ENCODE data around the gene DELE1. TPM values are rescaled to one million over a fixed set of nuclear protein-coding genes. Genes with fewer than 3 reads are reported as not detected.

DELE1 gene
- total RNA-seq, 1 experiment from 2014 or later, result 81.5 TPM

DNA sequence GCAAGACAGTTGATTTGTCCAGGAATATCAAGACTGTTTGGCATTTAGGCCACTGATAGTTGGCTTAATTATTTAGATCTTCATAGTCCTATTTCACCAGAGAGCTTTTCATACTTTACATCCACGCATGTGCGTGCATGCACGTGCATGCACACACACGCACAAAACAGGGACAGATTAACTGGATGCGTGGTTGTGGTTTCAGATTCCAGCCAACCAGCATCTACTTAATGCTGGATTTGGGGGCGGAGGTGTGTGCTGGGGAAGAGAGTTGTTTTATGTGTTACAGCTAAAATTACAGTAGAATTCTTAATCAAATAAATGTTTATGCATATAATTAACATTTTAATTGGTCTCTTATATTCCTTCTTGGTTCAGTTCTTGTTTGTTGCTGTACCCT lies 52.5 kb downstream of the DELE1 start:
- H3K36me3 Mint-ChIP-seq, result peaks cover 54% of the 10 kb centered on the region
- no peaks in the 10 kb centered on the region for H3K27me3 Mint-ChIP-seq (ENCODE audit: low read depth)
- DNase-seq (ENCODE audit: low spot score), result no peak
- TF ChIP-seq USF2 (CRISPR knock-in tag; IDR thresholded peaks at IDR 0.05) (no peak), JUN (CRISPR knock-in tag; IDR thresholded peaks at IDR 0.05) (no peak), ZNF281 (CRISPR knock-in tag; IDR thresholded peaks at IDR 0.05) (no peak), HMGXB4 (CRISPR knock-in tag; IDR thresholded peaks at IDR 0.05) (no peak)
- TF ChIP-seq, protein P1, sequence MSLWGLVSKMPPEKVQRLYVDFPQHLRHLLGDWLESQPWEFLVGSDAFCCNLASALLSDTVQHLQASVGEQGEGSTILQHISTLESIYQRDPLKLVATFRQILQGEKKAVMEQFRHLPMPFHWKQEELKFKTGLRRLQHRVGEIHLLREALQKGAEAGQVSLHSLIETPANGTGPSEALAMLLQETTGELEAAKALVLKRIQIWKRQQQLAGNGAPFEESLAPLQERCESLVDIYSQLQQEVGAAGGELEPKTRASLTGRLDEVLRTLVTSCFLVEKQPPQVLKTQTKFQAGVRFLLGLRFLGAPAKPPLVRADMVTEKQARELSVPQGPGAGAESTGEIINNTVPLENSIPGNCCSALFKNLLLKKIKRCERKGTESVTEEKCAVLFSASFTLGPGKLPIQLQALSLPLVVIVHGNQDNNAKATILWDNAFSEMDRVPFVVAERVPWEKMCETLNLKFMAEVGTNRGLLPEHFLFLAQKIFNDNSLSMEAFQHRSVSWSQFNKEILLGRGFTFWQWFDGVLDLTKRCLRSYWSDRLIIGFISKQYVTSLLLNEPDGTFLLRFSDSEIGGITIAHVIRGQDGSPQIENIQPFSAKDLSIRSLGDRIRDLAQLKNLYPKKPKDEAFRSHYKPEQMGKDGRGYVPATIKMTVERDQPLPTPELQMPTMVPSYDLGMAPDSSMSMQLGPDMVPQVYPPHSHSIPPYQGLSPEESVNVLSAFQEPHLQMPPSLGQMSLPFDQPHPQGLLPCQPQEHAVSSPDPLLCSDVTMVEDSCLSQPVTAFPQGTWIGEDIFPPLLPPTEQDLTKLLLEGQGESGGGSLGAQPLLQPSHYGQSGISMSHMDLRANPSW (CRISPR knock-in tag; conservative IDR thresholded peaks at IDR 0.05; ENCODE audit: low read depth), result no peak
- TF ChIP-seq, protein P2, sequence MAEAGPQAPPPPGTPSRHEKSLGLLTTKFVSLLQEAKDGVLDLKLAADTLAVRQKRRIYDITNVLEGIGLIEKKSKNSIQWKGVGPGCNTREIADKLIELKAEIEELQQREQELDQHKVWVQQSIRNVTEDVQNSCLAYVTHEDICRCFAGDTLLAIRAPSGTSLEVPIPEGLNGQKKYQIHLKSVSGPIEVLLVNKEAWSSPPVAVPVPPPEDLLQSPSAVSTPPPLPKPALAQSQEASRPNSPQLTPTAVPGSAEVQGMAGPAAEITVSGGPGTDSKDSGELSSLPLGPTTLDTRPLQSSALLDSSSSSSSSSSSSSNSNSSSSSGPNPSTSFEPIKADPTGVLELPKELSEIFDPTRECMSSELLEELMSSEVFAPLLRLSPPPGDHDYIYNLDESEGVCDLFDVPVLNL (CRISPR knock-in tag; IDR thresholded peaks at IDR 0.05; ENCODE audit: borderline replicate concordance, low read depth), result no peak
- CTCF ChIA-PET, result interaction anchor here (0.6 to 2.1 kb wide), 5 partner anchors 15 to 679 kb away, joined by 3 to 13 read pairs (median 4); no protein-coding TSS in a partner anchor
- H3K27ac Mint-ChIP-seq, result no peak overlapping the region
- no peaks in the 10 kb centered on the region; the same call in 1 of the 2 replicates for H3K4me1 Mint-ChIP-seq
- no peaks in the 10 kb centered on the region for H3K9me3 Mint-ChIP-seq
- H3K4me3 Mint-ChIP-seq, result no peak overlapping the region
- POLR2A ChIA-PET, result no interaction called here
- no peak for ATAC-seq

DNA sequence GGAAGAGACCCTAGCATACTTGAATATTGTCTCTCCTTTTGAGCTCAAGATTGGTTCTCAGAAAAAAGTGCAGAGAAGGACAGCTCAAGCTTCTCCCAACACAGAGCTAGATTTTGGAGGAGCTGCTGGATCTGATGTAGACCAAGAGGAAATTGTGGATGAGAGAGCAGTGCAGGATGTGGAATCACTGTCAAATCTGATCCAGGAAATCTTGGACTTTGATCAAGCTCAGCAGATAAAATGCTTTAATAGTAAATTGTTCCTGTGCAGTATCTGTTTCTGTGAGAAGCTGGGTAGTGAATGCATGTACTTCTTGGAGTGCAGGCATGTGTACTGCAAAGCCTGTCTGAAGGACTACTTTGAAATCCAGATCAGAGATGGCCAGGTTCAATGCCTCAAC lies 54.7 kb downstream of the DELE1 start:
- DNase-seq (ENCODE audit: low spot score) (no peak), ATAC-seq (no peak)
- no peaks in the 10 kb centered on the region for H3K27me3 Mint-ChIP-seq (ENCODE audit: low read depth)
- no peaks in the 10 kb centered on the region for H3K9me3 Mint-ChIP-seq
- CTCF ChIA-PET, result interaction anchor here (2.3 kb wide), 1 partner anchor 9 kb away, joined by 7 read pairs; the partner anchor contains the start of gene RNF14
- POLR2A ChIA-PET, result interaction anchor here (1.1 kb wide), 1 partner anchor 9 kb away, joined by 5 read pairs; the partner anchor contains the start of gene RNF14
- no peak for TF ChIP-seq ELF4 (CRISPR knock-in tag; IDR thresholded peaks at IDR 0.05; ENCODE audit: low read depth)
- no peak for TF ChIP-seq RORB (CRISPR knock-in tag; IDR thresholded peaks at IDR 0.05)
- TF ChIP-seq, protein P3, sequence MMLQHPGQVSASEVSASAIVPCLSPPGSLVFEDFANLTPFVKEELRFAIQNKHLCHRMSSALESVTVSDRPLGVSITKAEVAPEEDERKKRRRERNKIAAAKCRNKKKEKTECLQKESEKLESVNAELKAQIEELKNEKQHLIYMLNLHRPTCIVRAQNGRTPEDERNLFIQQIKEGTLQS (CRISPR knock-in tag; conservative IDR thresholded peaks at IDR 0.05), result no peak
- TF ChIP-seq ATF1 (CRISPR knock-in tag; IDR thresholded peaks at IDR 0.05), result no peak
- no peak for TF ChIP-seq ZNF232 (CRISPR knock-in tag; IDR thresholded peaks at IDR 0.05)
- TF ChIP-seq CREB1 (CRISPR knock-in tag; IDR thresholded peaks at IDR 0.05), result no peak
- TF ChIP-seq, protein P4, sequence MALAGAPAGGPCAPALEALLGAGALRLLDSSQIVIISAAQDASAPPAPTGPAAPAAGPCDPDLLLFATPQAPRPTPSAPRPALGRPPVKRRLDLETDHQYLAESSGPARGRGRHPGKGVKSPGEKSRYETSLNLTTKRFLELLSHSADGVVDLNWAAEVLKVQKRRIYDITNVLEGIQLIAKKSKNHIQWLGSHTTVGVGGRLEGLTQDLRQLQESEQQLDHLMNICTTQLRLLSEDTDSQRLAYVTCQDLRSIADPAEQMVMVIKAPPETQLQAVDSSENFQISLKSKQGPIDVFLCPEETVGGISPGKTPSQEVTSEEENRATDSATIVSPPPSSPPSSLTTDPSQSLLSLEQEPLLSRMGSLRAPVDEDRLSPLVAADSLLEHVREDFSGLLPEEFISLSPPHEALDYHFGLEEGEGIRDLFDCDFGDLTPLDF (CRISPR knock-in tag; IDR thresholded peaks at IDR 0.05), result no peak
- TF ChIP-seq ATF6 (CRISPR knock-in tag; IDR thresholded peaks at IDR 0.05), result no peak
- no peak for TF ChIP-seq SMAD4 (CRISPR knock-in tag; IDR thresholded peaks at IDR 0.05)
- no peak for TF ChIP-seq ZNF423 (CRISPR knock-in tag; IDR thresholded peaks at IDR 0.05)
- no peak for TF ChIP-seq ERG (CRISPR knock-in tag; IDR thresholded peaks at IDR 0.05)
- no peak overlapping the region for H3K4me3 Mint-ChIP-seq
- peak overlapping the region; percentile 35; the same call in 1 of the 2 replicates for H3K27ac Mint-ChIP-seq
- peaks cover 61% of the 10 kb centered on the region for H3K36me3 Mint-ChIP-seq
- H3K4me1 Mint-ChIP-seq, result no peaks in the 10 kb centered on the region
